Measurements from ENCODE around the gene RNF224.
A peak's percentile ranks its signal among the peaks of the same experiment; 100 is the strongest.

Gene RNF224

DNA sequence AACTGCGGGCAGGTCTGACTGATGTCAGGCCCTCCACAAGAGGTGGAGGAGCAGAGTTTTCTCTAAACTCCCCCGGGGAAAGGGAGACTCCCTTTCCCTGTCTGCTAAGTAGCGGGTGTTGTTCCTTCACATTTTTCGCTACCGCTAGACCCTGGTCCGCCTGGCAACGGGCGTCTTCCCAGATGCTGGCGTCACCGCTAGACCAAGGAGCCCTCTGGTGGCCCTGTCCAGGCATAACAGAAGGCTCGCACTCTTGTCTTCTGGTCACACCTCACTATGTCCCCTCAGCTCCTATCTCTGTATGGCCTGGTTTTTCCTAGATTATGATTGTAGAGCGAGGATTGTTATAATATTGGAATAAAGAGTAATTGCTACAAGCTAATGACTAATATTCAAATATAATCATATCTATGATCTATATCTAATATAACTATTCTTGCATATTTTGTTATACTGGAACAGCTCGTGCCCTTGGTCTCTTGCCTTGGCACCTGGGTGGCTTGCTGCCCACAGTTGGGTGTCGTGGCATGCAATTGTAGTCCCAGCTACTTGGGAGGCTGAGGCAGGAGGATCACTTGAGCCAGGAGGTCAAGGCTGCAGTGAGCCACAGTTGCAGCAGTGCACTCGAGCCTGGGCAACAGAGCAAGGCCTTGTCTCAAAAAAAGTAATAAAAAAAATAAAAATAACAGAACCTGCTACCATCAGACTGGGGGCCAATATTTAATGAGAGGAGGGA is 35.0 kb downstream of the RNF224 start:
- peak overlapping the region; percentile 45 for H3K27ac ChIP-seq
- TF ChIP-seq, protein P1, sequence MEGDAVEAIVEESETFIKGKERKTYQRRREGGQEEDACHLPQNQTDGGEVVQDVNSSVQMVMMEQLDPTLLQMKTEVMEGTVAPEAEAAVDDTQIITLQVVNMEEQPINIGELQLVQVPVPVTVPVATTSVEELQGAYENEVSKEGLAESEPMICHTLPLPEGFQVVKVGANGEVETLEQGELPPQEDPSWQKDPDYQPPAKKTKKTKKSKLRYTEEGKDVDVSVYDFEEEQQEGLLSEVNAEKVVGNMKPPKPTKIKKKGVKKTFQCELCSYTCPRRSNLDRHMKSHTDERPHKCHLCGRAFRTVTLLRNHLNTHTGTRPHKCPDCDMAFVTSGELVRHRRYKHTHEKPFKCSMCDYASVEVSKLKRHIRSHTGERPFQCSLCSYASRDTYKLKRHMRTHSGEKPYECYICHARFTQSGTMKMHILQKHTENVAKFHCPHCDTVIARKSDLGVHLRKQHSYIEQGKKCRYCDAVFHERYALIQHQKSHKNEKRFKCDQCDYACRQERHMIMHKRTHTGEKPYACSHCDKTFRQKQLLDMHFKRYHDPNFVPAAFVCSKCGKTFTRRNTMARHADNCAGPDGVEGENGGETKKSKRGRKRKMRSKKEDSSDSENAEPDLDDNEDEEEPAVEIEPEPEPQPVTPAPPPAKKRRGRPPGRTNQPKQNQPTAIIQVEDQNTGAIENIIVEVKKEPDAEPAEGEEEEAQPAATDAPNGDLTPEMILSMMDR (IDR thresholded peaks at IDR 0.05): peak; percentile 74

DNA sequence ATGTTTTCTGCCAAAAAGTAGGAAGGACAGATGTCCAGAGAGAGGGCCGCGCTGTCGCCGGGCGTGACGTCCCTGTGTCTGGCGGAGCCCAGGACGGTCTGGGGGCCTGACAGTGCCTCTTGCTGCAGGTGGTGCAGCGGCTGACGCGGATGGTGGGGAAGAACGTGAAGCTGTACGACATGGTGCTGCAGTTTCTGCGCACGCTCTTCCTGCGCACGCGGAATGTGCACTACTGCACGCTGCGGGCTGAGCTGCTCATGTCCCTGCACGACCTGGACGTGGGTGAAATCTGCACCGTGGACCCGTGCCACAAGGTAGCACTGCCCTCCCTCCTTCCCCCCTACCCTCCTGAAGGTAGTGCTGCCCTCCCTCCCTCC is 35.6 kb downstream of the RNF224 start:
- TF ChIP-seq, protein P1 (IDR thresholded peaks at IDR 0.05): no peak
- TF ChIP-seq ZFX (IDR thresholded peaks at IDR 0.05; ENCODE audit: borderline replicate concordance): no peak
- peak overlapping the region; percentile 45 for H3K27ac ChIP-seq

DNA sequence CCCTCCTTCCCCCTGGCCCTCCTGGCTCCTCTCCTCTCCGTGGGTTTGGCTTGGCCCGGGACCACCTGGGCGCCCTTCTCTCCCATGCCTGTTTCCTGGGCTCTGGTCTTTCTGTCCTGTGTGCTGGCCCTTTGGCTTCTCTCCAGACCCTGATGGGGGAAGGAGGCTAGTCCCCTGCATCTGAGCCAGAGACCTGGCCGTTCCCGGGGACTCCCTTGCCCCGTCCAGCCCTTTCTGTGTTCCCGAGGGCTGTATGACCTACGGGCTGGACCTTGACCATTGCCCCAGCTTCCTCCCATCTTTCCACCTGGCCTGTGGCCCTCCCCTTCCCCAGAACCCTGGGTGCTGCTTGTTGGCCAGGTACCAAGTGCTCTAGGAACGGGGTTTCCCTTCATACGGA is 36.2 kb downstream of the RNF224 start:
- H3K27ac ChIP-seq: 0 out of 2 replicates have a peak overlapping the region, but pooled peaks have one; percentile 98
- no peak for TF ChIP-seq ZFX (IDR thresholded peaks at IDR 0.05; ENCODE audit: borderline replicate concordance)

DNA sequence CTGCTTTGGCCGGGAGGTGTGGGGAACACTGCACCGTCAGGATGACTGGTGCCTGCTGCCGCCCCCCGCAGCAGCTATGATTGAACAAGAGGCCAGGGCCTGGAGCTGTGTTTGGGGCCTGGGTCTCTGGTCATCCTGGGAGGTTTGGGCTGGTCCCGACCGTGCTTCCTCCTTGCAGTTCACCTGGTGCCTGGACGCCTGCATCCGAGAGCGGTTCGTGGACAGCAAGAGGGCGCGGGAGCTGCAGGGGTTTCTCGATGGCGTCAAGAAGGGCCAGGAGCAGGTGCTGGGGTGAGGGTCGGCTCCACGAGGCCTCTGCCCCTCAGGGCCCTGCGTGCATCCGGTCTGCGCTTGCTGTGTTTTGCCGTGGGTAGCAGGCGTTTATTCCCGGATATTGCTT is 36.8 kb downstream of the RNF224 start:
- no peak for TF ChIP-seq ZFX (IDR thresholded peaks at IDR 0.05; ENCODE audit: borderline replicate concordance)
- TF ChIP-seq, protein P1 (IDR thresholded peaks at IDR 0.05): no peak
- H3K27ac ChIP-seq: peak overlapping the region; percentile 98; the same call in 1 of the 2 replicates

DNA sequence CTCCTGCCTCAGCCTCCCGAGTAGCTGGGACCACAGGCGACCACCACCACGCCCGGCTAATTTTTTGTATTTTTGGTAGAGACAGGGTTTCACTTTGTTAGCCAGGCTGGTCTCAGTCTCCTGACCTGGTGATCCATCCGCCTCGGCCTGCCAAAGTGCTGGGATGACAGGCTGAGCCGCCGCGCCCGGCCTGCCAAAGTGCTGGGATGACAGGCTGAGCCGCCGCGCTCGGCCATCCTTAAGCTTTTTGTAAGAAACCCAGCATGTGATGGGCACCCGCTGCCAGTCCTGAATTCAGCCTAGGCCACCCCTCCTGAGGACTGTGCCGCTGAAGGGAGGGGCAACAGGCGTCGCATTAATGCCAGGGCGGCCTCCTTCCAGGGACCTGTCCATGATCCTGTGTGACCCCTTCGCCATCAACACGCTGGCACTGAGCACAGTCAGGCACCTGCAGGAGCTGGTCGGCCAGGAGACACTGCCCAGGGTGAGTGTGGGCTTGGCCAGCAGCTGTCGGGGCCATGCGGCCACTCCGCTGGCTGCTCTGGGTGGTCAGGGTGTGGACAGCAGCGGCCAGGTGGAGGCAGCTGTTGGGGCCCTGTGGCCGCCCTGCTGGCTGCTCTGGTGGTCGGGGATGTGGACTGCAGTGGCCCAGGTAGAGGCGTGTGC is 38.3 kb downstream of the RNF224 start:
- no peak for TF ChIP-seq ZFX (IDR thresholded peaks at IDR 0.05; ENCODE audit: borderline replicate concordance)
- TF ChIP-seq, protein P1 (IDR thresholded peaks at IDR 0.05): no peak
- peak overlapping the region; percentile 98 for H3K27ac ChIP-seq

DNA sequence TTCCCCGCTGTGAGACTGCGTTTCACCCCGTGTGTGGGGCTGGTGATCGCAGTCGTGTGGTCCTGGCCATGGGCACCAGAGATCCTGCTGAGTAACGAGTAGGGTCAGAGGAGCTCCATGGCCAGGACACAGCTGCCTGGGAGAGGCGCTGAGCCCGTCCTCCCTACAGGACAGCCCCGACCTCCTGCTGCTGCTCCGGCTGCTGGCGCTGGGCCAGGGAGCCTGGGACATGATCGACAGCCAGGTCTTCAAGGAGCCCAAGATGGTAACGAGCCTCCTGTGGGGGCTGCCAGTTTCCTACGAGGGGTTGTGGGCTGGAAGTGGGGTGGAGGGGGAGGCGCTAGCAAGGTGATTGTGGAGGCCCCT is 38.8 kb downstream of the RNF224 start:
- no peak for TF ChIP-seq ZFX (IDR thresholded peaks at IDR 0.05; ENCODE audit: borderline replicate concordance)
- TF ChIP-seq, protein P1 (IDR thresholded peaks at IDR 0.05): no peak
- peak overlapping the region; percentile 98 for H3K27ac ChIP-seq

DNA sequence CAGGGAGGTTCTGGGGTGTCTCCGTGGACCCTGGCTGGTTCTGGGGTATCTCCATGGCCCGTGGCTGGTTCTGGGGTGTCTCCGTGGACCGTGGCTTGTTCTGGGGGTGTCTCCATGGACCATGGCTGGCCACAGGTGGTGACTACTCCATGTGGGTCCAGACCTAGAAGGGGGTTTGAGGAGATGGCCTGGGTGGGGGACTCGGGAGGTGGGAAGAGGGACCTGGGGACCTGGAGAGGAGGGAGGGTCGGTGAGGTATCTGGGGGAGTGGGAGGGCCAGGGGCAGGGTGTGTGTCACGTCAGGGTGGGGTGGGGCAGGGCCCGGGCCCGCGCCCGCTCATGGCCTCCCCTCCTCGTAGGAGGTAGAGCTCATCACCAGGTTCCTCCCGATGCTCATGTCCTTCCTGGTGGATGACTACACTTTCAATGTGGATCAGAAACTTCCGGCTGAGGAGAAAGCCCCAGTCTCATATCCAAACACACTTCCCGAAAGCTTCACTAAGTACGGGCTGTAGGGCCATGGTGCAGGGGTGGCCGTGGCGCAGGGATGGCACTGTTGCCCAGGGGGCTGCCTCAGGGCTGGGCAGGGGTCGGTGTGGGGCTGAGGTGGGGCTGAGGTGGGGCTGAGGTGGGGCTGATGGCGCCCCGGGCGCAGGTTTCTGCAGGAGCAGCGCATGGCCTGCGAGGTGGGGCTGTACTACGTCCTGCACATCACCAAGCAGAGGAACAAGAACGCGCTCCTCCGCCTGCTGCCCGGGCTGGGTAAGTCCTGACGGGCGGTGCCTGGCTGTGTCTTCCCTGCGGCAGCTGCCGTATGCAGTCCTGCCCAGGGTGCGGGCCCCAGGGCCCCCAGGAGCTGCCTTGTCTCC is 39.5 kb downstream of the RNF224 start:
- peak overlapping the region; percentile 98 for H3K27ac ChIP-seq
- TF ChIP-seq, protein P1 (IDR thresholded peaks at IDR 0.05): no peak
- no peak for TF ChIP-seq ZFX (IDR thresholded peaks at IDR 0.05; ENCODE audit: borderline replicate concordance)

All from 22Rv1 (cell line).